ENCODE results near the gene TC2N. TPM values are rescaled to one million over a fixed set of nuclear protein-coding genes. Genes with fewer than 3 reads are reported as not detected.

The TC2N gene
- total RNA-seq, 1 donor from 2014 or later, result 0.35 TPM

DNA sequence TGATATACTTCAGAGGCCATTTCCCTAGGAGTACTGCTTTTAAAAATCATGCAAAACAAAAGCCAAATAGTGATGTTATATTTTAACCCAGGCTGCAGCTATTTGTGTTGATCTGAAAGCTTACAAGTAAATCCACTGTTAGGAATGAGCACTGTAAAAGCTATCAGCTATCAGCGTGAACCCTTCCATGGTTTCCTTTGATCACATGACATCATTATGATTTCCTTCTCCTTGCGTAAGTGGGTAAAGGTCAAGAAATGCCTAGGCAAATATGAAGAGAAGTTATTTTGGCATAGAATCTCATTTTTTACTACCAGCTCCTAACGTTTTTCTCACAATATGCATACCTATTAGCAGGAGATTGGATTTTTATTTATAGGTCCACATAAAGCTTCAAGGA is 86.9 kb downstream of the TC2N start:
- TF ChIP-seq, protein P1, sequence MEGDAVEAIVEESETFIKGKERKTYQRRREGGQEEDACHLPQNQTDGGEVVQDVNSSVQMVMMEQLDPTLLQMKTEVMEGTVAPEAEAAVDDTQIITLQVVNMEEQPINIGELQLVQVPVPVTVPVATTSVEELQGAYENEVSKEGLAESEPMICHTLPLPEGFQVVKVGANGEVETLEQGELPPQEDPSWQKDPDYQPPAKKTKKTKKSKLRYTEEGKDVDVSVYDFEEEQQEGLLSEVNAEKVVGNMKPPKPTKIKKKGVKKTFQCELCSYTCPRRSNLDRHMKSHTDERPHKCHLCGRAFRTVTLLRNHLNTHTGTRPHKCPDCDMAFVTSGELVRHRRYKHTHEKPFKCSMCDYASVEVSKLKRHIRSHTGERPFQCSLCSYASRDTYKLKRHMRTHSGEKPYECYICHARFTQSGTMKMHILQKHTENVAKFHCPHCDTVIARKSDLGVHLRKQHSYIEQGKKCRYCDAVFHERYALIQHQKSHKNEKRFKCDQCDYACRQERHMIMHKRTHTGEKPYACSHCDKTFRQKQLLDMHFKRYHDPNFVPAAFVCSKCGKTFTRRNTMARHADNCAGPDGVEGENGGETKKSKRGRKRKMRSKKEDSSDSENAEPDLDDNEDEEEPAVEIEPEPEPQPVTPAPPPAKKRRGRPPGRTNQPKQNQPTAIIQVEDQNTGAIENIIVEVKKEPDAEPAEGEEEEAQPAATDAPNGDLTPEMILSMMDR (IDR thresholded peaks at IDR 0.05), result no peak
- H3K4me3 Mint-ChIP-seq (ENCODE audit: unreplicated experiment), result no peak overlapping the region

DNA sequence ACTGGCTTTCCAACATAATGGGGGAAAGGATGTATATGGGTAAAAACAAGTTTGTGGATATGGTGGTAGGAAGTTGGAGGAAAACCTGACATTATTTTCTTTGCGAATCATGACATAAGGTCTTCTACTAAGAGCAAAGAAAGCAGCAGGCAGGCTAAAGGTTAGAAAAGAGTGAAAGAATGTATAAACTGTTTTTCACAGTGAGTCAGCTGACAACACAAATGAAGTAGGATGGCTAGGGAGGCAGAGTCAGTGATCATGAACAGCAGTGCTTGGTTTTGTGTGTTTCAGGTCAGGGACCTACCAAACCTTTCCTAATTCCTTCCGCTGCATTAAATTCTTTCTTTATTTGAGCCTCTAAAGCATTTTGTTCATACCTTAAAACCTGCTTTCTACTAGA is 89.1 kb downstream of the TC2N start:
- Mint-ChIP-seq H3K4me1 (ENCODE audit: unreplicated experiment) (no peaks in the 10 kb centered on the region), H3K36me3 (ENCODE audit: unreplicated experiment) (no peaks in the 10 kb centered on the region), H3K27ac (ENCODE audit: unreplicated experiment) (no peak overlapping the region), H3K27me3 (ENCODE audit: unreplicated experiment) (peaks cover 19% of the 10 kb centered on the region), H3K9me3 (ENCODE audit: unreplicated experiment) (no peaks in the 10 kb centered on the region), H3K4me3 (ENCODE audit: unreplicated experiment) (no peak overlapping the region)
- TF ChIP-seq, protein P1 (IDR thresholded peaks at IDR 0.05), result no peak
- no peak for DNase-seq (ENCODE audit: extremely low spot score, unreplicated experiment)

More for the DNA sequence above, 86.9 kb downstream of the TC2N start:
- H3K36me3 Mint-ChIP-seq (ENCODE audit: unreplicated experiment), result no peaks in the 10 kb centered on the region
- no peaks in the 10 kb centered on the region for H3K4me1 Mint-ChIP-seq (ENCODE audit: unreplicated experiment)
- no peak for DNase-seq (ENCODE audit: extremely low spot score, unreplicated experiment)
- H3K27ac Mint-ChIP-seq (ENCODE audit: unreplicated experiment), result no peak overlapping the region
- H3K9me3 Mint-ChIP-seq (ENCODE audit: unreplicated experiment), result no peaks in the 10 kb centered on the region
- peaks cover 25% of the 10 kb centered on the region for H3K27me3 Mint-ChIP-seq (ENCODE audit: unreplicated experiment)

DNA sequence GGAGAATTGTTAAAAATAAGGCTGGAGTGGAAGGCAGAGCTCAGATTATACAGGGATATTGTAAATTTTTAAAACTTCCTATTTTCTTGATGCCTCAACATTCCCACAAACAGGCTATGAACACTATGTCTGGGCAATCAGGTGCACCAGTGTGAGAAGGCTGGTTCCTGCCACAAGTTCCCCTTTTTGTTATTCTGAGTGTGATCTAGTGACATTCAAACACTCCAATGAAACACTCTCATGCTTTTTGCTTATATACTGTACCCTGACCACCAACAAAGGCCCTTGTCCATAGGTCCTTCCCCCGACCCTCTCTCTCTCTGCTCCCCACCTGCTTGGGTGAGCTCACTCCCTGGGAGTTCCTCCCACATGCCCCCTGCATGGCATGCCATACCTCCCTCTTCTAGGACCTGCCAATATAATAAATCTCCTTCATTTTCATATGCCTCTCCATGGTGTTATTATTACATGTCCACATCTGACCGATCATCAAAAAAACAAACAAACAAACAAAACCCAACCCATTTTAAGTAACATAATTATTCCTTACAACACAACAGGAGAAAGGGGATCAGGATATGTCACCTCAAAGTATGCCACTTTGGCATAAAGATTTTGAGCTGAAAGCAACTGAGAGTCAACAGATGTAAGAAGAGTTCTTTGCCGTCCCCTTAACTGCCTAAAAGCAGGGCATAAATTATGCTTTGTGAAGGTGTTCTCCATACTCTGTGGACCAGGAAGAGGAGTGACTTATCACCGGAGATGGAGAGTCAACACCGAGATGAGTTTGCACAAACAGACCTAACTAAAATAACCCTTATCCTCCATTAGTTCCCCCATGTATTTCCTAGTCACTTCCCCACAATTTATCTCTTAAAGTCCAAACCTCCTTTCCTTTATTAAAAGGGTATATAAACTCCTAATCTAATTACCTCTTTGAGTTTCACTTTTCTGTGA is 92.9 kb downstream of the TC2N start:
- Mint-ChIP-seq H3K9me3 (ENCODE audit: unreplicated experiment) (no peaks in the 10 kb centered on the region), H3K4me1 (ENCODE audit: unreplicated experiment) (no peaks in the 10 kb centered on the region), H3K4me3 (ENCODE audit: unreplicated experiment) (no peak overlapping the region), H3K27me3 (ENCODE audit: unreplicated experiment) (peaks cover 10% of the 10 kb centered on the region), H3K27ac (ENCODE audit: unreplicated experiment) (no peak overlapping the region), H3K36me3 (ENCODE audit: unreplicated experiment) (no peaks in the 10 kb centered on the region)
- no peak for DNase-seq (ENCODE audit: extremely low spot score, unreplicated experiment)
- TF ChIP-seq, protein P1 (IDR thresholded peaks at IDR 0.05), result no peak

DNA sequence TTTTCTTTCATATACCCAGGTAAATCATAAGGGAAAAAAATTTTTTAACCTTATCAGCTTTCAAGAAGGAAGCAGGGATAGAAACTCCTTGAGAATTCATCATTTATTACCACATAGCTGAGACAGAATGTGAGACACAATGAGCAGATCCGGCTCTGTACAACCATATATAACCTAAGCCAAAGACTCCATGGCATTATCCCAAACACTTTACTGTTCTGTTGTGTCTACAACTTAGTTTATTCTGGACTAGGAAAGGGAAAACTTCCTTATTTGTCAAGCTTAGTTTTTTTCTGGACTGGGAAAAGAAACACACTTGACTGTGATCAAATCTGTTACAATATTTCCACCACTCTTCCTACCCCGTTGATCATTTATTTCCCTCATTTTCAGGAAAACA is 97.2 kb downstream of the TC2N start:
- TF ChIP-seq, protein P1 (IDR thresholded peaks at IDR 0.05), result no peak
- Mint-ChIP-seq H3K4me3 (ENCODE audit: unreplicated experiment) (no peak overlapping the region), H3K27me3 (ENCODE audit: unreplicated experiment) (peaks cover 12% of the 10 kb centered on the region), H3K4me1 (ENCODE audit: unreplicated experiment) (no peaks in the 10 kb centered on the region), H3K9me3 (ENCODE audit: unreplicated experiment) (no peaks in the 10 kb centered on the region), H3K27ac (ENCODE audit: unreplicated experiment) (no peak overlapping the region), H3K36me3 (ENCODE audit: unreplicated experiment) (no peaks in the 10 kb centered on the region)
- DNase-seq (ENCODE audit: extremely low spot score, unreplicated experiment), result no peak

DNA sequence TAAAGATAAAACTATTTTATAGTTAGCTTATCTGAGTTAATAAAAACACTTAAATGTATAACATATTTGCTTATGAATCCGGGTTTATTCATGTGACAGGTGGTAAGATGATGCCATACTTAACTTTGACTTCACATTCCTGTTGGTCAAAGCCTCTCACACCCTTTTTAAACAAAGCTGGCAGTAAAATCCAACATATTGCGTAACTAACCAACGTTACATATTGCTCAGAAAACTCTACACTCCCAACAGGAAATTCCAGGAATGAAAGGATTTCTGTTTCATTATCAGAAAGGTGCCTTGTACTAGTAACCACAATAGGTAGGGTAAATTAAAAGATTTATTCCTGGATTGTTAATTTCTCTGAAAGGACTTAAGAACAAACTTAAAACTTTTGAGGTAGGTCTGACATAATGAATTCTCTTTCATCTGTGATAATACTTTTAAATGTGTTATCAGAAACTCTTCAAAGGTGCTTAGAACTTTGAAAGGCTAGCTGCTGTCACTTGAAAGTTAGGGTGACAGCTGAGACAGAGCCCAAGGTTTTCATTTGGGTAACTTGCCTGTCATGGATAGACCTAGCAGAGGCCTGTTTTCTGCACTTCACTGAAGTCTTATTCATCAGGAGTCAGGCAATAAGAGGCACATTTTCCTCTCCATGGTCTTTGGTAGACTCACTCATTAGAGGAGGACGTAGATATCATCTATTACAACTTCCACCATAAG is 111.6 kb downstream of the TC2N start:
- no peak overlapping the region for H3K4me3 Mint-ChIP-seq (ENCODE audit: unreplicated experiment)
- H3K4me1 Mint-ChIP-seq (ENCODE audit: unreplicated experiment), result no peaks in the 10 kb centered on the region
- H3K27me3 Mint-ChIP-seq (ENCODE audit: unreplicated experiment), result peaks cover 3% of the 10 kb centered on the region
- peaks cover 4% of the 10 kb centered on the region for H3K9me3 Mint-ChIP-seq (ENCODE audit: unreplicated experiment)
- no peak overlapping the region for H3K27ac Mint-ChIP-seq (ENCODE audit: unreplicated experiment)
- DNase-seq (ENCODE audit: extremely low spot score, unreplicated experiment), result no peak
- no peaks in the 10 kb centered on the region for H3K36me3 Mint-ChIP-seq (ENCODE audit: unreplicated experiment)
- TF ChIP-seq, protein P1 (IDR thresholded peaks at IDR 0.05), result no peak
